ENCODE measurements around the gene NOL3.

NOL3 gene

DNA sequence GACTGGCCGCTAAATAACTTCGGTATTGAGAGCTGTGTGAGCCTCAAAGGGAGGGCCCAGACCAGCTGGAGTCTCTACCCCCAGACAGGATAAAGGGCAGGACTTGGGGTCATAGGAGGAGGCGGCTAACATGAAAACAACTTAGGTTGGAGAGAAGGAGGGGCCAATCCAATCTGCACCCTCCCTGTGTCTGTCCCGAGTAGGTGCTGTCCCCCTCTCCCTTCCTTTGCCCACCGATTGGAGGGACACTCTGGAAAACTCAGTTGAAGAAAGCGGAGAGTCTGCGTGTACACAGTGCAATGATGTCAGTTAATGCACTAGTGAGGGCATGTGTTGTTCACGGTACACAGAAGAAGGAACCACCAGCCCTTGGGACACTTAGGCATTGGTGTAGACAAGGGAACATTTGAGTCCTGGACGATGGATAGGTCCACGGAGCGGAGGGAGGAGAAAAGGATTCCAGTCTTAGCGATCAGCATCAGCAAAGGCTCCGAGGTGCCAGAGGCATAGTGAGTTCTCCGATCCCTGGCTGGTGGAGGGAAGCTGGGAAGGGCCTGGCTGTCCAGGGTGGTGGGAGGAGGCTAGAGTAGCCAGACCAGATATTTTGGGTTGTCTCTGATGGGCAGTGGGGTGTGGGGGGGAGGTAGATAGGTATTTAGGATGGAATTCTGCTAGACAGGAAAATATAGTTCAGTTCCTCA lies 761 bp downstream of the NOL3 start:
- DNase-seq (ENCODE audit: low read depth, low spot score): no peak

DNA sequence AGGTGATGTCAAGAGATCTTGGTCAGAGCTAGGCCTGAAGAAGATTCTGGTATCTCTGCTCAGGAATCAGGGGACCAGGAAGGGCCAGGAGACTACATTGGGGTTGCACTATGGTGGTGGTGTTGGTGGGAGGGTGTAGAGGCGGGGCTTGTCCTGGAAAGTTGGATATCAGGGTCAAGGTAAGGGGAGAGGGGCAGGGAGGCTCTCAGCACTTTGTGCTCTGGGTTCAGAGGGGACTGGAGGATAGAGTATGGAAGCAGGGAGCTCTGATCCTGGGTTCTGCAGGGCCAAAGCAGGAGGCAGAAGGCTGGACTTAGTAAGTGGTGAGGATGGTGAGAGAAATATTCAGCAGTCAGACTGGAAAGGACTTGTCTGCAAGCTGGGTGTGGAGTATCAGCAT lies 3.0 kb downstream of the NOL3 start:
- no peak for DNase-seq (ENCODE audit: low read depth, low spot score)

DNA sequence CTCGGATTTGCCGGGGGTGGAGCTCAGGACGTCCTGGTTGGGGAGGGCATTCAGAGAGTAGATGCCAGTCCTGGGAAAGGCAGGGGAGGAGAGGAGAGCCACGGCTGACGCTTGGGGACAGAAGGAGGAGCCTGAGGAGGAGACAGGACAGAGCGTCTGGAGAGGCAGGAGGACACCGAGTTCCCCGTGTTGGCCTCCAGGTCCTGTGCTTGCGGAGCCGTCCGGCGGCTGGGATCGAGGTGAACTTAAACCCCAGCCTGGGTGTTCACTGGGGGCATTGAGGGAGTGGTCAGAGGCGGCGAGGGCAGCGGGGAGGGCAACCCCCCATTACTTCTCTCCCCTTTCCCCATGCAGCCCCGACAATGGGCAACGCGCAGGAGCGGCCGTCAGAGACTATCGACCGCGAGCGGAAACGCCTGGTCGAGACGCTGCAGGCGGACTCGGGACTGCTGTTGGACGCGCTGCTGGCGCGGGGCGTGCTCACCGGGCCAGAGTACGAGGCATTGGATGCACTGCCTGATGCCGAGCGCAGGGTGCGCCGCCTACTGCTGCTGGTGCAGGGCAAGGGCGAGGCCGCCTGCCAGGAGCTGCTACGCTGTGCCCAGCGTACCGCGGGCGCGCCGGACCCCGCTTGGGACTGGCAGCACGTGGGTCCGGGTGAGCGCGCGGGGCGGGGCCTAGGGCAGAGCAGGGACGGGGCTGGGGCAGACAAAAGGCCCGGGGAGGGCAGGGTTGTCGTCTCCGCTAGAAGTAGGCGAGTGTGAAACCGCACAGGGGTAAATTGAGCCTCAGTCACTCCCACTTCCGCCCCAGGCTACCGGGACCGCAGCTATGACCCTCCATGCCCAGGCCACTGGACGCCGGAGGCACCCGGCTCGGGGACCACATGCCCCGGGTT lies 3.7 kb downstream of the NOL3 start:
- peak; percentile 80 for DNase-seq (ENCODE audit: low read depth, low spot score)

DNA sequence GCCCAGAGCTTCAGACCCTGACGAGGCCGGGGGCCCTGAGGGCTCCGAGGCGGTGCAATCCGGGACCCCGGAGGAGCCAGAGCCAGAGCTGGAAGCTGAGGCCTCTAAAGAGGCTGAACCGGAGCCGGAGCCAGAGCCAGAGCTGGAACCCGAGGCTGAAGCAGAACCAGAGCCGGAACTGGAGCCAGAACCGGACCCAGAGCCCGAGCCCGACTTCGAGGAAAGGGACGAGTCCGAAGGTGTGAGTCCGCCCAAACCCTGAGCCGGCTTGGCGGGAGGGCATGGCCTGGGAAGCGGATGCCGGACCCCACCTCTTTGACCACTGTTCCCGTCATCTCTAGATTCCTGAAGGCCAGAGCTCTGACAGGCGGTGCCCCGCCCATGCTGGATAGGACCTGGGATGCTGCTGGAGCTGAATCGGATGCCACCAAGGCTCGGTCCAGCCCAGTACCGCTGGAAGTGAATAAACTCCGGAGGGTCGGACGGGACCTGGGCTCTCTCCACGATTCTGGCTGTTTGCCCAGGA lies 4.4 kb downstream of the NOL3 start:
- DNase-seq (ENCODE audit: low read depth, low spot score): no peak

DNA sequence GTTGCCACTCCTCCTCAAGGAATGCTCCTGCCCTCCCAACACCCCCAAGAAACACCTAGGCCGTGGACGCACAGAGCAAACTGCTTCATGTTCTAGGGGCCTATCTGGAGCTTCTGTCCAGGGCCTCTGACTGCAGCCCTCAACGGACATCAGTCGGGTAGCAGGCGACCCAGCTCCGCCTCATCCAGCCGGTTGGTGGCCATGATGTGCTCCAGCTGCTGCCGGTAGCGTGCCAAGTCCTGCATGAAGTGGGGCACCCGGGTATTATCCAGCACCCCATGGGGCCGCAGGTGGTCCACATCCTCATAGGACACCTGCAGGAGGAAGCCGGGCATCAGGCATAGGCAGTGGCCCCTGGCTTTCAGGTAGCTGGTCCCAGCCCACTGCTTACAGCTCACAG lies 6.3 kb downstream of the NOL3 start:
- no peak for DNase-seq (ENCODE audit: low read depth, low spot score)

DNA sequence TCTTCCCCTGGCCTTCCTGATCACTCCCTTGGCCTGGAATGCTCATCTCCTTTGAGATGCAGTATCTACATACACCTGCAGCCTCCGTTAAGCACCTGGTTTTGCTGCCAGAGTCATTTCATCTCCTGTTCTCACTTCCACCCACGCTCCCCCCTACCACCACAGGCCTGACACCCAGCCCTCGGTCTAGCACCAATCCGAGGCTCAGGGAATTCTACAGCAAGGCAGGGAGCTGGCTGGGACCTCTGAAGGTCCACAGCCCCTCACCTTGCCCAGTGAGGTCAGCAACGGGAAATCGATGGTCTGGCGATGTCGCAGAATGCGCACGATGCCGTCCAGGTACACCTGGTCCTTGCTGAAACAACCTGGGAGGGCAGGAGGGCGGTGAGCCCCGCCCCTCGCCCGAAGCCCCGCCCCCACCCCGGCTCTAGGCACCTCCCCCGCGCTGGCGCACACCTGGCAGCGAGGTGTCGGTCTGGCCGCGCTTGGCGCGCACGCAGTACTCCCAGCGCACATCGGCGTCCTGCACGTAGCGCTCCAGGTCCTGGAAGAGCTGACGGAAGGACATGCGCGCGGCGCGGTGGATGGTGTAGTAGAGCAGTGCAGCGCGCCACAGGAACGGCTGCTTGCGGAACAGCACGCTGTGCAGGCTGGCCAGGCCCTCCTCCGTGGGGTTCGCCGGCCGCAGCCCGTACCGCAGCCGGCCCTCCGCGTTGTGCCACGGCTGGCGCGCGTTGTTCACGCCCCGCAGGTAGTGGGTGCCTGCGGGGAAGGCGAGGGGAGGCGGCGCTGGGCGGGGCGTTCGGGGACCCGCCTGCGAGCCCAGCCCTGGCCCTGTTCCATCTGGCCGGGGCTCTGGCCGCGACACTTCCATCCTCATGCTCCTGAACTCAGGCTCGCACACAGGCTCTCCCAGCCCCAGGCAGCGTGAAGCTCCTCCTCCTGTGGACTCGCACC lies 7.7 kb downstream of the NOL3 start:
- peak; percentile 87 for DNase-seq (ENCODE audit: low read depth, low spot score)

DNA sequence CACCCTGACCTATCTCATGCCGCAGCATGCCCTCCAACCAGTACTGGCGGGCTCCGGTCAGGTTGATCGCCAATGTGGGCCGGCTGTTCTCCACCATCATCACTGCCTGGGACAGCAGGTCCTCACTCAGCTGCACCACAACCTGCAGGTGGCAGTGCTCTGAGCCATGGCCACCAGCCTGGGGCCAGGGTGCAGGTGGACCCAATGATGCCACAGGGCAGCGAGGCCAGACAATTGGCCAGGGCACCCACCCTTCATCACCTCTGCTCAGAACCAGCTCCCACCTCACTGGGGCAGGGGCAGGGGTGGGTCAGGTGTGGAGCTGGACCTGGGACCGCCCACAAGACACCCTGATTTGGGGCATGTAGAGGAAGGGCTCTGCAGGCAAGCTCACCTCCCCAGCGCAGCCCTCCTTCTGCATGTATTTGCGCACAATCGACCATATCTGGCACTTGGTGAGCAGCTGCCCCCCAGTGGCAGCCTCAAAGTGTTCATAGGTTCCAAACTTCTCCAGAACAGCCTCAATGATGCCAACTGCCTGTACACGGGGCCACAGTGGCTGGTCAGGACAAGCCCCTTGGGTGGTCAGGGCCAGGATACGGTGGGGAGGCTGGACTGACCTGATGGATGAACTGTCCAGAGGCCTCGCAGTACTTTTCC lies 9.2 kb downstream of the NOL3 start:
- DNase-seq (ENCODE audit: low read depth, low spot score): no peak

DNA sequence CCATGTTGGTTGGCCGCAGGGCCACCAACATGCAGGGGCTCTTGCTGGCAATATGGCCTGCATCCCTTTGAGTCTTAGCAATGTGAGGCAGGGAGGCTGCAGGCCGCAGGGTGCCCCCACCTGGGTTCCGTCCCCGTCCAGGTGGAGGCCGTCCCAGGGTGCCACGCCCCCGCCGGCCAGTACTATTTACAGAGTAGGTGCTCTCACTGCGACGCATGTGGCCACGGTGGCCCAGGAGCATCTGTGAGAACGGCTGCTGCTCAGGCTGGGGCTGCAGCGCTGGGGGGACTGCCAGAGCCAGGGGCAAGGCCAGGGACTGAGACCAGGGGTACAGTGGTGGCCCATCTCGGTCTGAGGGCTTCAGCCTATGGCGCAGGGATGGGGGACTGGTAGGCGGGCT lies 9.8 kb downstream of the NOL3 start:
- DNase-seq (ENCODE audit: low read depth, low spot score): no peak

DNA sequence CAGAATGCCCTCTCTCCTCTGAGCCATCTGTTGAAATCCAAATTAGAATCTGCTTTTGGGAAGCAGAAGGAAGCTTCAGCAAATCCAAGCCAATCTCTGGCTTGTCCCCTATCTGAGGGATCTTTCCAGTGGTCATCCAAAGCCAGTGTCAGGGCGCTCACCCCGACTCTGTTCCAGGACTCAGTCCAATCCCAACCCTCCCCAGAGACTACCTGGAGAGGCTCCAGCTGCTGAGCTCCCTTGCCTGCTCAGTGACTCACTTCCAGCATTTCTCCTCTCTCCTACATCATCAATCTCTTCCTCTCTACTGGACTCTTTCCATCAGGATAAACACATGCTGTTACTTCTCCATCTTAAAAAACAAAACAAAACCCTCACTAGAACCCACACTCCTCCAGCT lies 11.0 kb downstream of the NOL3 start:
- DNase-seq (ENCODE audit: low read depth, low spot score): no peak

DNA sequence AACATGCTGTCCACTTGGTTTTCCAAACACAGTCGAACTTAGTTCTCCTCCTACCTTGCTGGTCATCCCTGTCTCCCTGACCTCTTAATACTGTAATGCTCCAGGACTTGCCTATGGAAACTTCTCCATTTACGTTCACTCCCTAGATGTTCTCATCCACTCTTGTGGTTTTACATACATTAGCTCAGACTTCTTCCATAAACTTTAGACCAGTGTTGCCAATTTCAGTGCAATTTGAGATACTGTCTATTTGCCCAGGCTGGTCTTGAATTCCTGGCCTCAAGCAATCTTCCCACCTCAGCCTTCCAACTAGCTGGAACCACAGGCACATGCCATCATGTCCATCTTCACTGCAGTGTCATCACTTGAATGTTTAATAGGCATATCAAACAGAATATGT lies 11.9 kb downstream of the NOL3 start:
- no peak for DNase-seq (ENCODE audit: low read depth, low spot score)

DNA sequence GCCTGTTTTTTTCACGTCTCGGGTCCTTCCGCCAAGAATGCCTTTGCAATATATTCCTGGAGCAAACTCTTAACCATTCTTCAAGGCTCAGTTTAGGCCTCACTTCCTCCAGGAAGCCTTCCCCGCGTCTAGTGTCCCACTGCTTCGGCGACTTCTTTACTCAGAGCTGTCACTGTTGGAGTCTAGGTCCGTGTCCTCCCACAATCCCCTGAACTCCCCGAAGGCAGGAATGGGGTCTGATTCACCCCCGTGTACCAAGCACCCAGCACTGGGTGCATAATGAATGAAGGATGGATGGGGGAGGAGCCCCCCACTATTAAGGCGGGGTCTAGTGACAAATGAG lies 12.9 kb downstream of the NOL3 start:
- DNase-seq (ENCODE audit: low read depth, low spot score): no peak

DNA sequence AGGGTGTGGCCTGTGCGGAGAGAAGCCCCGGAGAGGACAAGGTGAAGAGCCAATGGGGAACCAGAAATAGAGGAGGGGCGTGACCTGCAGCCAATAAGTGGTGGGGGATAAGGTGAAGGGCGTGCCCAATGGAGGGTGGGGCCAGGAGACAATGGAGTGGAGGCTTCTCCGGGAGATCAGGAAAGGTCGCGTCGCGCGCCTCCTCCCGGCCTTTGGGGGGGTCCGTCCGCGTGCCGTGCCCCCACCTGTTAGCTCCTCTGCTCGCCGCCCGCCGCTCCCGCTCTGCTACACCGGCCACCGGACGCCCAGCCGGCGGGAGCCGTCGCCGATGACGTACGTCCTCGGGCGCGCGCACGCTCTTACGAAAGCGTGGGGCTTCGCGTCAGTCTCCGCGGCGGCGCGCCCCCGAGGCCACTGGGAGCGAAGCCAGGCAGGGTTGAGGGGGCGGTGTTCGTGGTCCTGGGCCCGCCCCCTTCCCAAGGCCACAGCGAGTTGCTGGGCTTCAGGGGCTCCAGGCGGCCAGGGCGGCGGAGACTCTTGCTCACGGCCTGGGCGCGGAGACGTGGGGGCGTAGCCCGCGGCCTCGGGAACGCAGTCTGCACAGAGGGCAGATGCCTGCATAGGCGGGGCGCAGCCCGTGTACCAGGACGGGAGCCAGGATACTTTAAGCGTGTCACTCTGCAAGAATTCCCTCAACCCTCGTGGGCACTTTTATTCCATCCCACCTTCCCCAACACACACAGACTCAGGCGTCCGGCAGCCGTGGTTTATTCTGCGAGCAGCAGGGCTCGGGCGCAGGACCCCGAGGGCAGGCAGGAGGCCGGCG lies 13.5 kb downstream of the NOL3 start, which contains the start of gene MATCAP1:
TSS of gene MATCAP1 (minus strand) at position 337 of the 826 bp plus-strand sequence. CDS start 3,353 bp downstream, outside the sequence.
- peak; percentile 98 for DNase-seq (ENCODE audit: low read depth, low spot score)

DNA sequence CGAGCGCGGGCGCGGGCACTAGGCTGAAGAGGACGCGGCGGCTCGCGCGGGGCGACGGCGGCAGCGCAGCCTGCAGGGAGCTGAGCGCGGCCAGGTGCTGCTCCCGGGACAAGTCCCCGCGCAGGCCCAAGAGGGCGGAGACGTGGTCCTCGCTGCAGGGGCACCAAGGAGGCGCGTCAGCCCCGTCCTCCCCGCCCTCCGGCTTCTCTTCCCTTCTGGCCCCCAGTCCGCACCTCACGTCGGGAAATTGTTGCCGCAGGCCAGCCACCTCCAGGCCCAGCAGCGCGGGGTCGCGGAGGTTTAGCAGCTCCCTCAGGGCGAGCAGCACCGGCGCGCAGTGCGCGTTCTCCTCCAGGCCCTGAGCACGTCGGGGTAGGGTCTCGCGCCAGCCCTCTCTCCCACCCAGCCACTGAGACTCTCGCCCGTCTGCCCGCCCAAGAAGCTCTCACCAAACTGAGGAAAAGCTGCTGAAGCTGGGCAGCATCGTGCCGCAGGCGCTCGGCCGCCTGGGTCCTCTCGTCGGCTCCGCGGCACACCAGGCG lies 14.2 kb downstream of the NOL3 start:
- no peak for DNase-seq (ENCODE audit: low read depth, low spot score)

DNA sequence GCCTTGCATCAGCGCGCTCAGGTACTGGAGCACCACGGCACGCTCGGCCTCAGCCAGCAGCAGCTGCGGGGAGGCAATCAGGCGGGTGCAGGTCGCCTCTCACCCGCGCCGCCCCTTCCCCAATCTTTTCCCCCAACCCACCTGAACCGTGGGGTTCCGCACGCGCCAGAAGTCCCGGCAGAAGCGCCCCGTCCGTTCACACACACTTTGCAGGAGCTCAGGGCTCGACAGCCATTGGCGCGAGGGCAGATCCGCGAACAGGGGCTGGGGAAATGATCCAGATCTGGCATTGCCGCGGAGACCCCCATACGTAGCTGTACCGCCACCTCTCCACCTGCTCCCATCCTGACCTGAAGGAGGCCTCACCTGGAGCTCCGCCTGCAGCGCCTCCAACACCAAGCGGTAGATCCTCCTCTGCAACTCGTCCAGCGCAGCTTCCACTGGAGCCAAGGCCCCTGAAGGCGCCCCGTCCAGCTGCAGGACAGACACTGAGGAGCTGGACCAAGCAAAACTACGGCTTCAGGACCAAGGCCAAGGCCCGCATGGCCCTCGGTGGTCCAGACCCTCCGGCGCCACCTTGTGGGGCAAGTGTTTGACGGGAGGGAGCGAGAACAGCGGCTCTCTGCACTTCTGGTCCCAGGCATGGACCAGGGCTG lies 14.8 kb downstream of the NOL3 start:
- DNase-seq (ENCODE audit: low read depth, low spot score): peak; percentile 96

DNA sequence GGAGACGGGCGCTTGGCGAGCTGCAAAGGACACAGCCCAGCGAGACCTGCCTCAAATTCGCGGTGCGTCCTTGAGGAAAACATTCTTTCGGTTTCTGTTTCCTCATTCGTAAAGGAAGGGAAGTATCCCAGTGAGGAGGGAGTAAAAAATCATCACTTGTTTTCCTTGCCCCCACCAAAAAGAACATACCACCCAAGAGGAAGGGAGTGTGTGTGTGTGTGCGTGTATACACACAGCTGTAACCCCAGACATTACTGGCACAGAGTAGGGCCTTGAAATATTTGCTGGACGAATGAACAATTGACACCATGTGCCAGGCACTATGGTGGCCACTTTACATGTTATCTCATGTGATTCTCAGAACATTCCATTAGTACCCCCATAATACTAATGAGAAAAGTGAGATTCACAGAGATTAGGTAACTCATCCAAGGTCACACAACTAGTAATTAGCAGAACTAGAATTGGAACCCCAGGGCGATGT lies 15.4 kb downstream of the NOL3 start:
- no peak for DNase-seq (ENCODE audit: low read depth, low spot score)

DNA sequence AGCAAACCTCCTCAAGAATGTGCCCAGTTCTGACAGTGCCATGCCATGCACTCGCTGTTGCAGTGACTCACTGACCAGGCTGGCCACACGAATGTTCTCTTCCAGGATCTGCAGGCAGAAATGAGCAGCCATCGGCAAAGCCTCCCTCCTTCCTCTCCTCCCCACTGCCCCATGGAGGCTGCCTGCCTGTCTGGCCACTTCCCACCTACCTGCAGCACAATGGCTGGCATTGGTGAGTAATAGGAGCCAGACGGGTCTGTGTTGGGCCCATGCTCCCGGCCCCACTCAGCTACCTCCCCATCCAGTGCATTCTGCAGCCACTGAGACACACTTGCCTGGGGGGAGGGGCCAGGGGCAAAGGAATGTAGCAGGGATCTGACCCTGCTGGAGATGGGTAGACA lies 16.2 kb downstream of the NOL3 start:
- peak; percentile 74 for DNase-seq (ENCODE audit: low read depth, low spot score)

DNA sequence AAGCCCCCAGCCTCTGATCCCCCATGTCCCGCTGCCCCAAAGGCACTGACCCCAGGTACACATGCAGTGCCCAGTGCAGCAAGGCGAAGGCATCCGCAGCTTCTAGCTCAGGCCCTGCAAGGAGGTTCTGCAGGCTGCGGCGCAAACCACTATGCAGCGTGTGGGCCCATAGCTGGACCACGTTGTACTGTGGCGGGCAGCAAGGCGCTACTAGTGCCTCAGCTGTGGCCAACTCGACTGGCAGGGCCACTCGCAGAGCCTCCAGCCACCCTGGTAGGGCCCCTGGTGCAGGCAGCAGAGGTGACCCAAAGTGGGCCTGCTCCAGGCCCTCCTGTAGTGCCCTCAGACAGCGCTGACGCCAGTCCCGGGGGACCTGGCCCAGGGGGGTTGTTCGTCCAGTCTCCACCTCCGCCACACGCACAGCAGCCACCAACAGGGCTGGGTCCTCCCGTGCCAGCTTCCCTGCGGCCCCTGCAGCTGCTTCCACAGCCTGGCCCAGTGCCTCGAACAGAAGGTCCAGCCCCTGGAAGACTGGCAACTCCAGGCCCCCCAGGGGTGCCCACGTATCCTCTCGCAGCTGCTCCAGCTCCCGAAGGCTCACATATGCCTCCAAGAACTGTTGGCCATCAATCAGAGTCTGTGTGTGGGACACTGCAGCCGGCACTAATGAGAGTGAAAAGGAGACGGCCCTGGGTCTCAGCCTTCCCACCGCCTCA lies 17.0 kb downstream of the NOL3 start:
- DNase-seq (ENCODE audit: low read depth, low spot score): no peak

DNA sequence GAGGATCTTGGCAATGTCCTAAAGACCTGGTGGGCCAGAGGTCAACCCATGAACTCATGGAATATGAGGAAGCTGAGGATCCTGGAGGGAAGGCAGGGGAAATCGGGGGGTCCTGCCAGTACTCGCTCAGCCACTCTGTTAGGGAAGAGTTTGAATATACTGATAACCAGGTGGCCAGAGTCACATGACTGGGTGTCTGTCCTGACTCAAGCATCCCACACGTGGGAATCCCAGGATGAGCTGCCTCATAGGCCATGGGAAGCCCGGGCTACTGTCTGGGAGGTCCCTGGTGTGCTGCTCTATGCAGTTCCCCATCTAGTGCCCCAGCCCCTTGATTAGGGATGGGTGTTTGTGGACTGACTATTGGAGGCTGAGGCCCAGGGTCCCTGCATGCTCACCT lies 18.0 kb downstream of the NOL3 start:
- DNase-seq (ENCODE audit: low read depth, low spot score): no peak

DNA sequence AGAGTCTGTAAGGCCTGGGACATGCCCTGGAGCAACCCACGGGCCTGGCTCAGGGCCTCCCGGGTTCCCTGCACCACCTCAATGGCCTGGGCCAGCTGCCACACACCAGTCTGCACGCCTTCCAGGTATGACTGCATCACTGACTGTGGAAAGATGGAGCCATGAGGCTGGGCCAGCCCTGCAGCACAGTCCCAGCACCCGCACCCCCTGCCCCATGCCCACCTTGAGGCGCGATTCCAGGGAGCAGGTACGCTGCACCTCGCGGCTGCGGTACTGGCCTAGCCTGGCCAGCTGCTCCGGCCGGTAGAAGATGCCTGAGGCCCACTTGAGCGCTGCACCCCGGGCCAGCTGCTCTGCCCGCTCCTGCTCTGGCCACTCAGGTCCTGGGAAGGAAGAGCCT lies 18.5 kb downstream of the NOL3 start:
- DNase-seq (ENCODE audit: low read depth, low spot score): no peak
